Measurements from ENCODE around the gene ANK2.

The ANK2 gene

GRCh38 chr4:113278324-113278934 lies 229.0 kb downstream of the ANK2 start:
- H3K36me3 ChIP-seq (ENCODE audit: control insufficient read depth, insufficient read depth, low read length), result peaks cover 15% of the 10 kb centered on the region
- H3K4me1 ChIP-seq (ENCODE audit: control insufficient read depth, insufficient read depth, low read length, poor library complexity, severe bottlenecking), result no peaks in the 10 kb centered on the region
- H3K9me3 ChIP-seq (ENCODE audit: control insufficient read depth, low read length), result no peaks in the 10 kb centered on the region
- no peak overlapping the region for H3K27ac ChIP-seq (ENCODE audit: low read depth, low read length, severe bottlenecking)
- H3K4me3 ChIP-seq (ENCODE audit: extremely low read depth, insufficient read depth, low read length, poor library complexity, severe bottlenecking), result no peak overlapping the region
- WGBS, 2 experiments (ENCODE audit: insufficient coverage in 2 of 2), result 16 to 50% methylated on average over 3 to 4 of the region's 8 CpGs

- no peaks in the 10 kb centered on the region for H3K9me3 ChIP-seq (ENCODE audit: control insufficient read depth, low read length)
- H3K4me3 ChIP-seq (ENCODE audit: extremely low read depth, insufficient read depth, low read length, poor library complexity, severe bottlenecking), result no peak overlapping the region
- peaks cover 3% of the 10 kb centered on the region for H3K4me1 ChIP-seq (ENCODE audit: control insufficient read depth, insufficient read depth, low read length, poor library complexity, severe bottlenecking)
- H3K27ac ChIP-seq (ENCODE audit: low read depth, low read length, severe bottlenecking), result no peak overlapping the region
- WGBS, 2 experiments (ENCODE audit: insufficient coverage in 2 of 2), result 90 to 96% methylated on average over 3 of the region's 4 CpGs
- peaks cover 10% of the 10 kb centered on the region for H3K36me3 ChIP-seq (ENCODE audit: control insufficient read depth, insufficient read depth, low read length)
Measured at GRCh38 chr4:113285501-113285900, 236.0 kb downstream of the ANK2 start.

- Histone ChIP-seq H3K9me3 (ENCODE audit: control insufficient read depth, low read length) (no peaks in the 10 kb centered on the region), H3K4me3 (ENCODE audit: extremely low read depth, insufficient read depth, low read length, poor library complexity, severe bottlenecking) (no peak overlapping the region), H3K4me1 (ENCODE audit: control insufficient read depth, insufficient read depth, low read length, poor library complexity, severe bottlenecking) (peaks cover 3% of the 10 kb centered on the region), H3K27ac (ENCODE audit: low read depth, low read length, severe bottlenecking) (no peak overlapping the region), H3K36me3 (ENCODE audit: control insufficient read depth, insufficient read depth, low read length) (peaks cover 6% of the 10 kb centered on the region)
- WGBS, 2 experiments (ENCODE audit: insufficient coverage in 2 of 2), result 100% methylated on average over 1 of the region's 2 CpGs
Measured at GRCh38 chr4:113288257-113288656, 238.8 kb downstream of the ANK2 start.

- H3K9me3 ChIP-seq (ENCODE audit: control insufficient read depth, low read length), result no peaks in the 10 kb centered on the region
- WGBS, 2 experiments (ENCODE audit: insufficient coverage in 2 of 2), result 91 to 100% methylated on average over 2 of the region's 4 CpGs
- peaks cover 9% of the 10 kb centered on the region for H3K36me3 ChIP-seq (ENCODE audit: control insufficient read depth, insufficient read depth, low read length)
- peaks cover 3% of the 10 kb centered on the region for H3K4me1 ChIP-seq (ENCODE audit: control insufficient read depth, insufficient read depth, low read length, poor library complexity, severe bottlenecking)
- no peak overlapping the region for H3K4me3 ChIP-seq (ENCODE audit: extremely low read depth, insufficient read depth, low read length, poor library complexity, severe bottlenecking)
- H3K27ac ChIP-seq (ENCODE audit: low read depth, low read length, severe bottlenecking), result no peak overlapping the region
Measured at GRCh38 chr4:113288696-113289095, 239.2 kb downstream of the ANK2 start.

GRCh38 chr4:113289766-113290165 lies 240.3 kb downstream of the ANK2 start:
- no peaks in the 10 kb centered on the region for H3K9me3 ChIP-seq (ENCODE audit: control insufficient read depth, low read length)
- no peak overlapping the region for H3K27ac ChIP-seq (ENCODE audit: low read depth, low read length, severe bottlenecking)
- no peak overlapping the region for H3K4me3 ChIP-seq (ENCODE audit: extremely low read depth, insufficient read depth, low read length, poor library complexity, severe bottlenecking)
- H3K4me1 ChIP-seq (ENCODE audit: control insufficient read depth, insufficient read depth, low read length, poor library complexity, severe bottlenecking), result peaks cover 3% of the 10 kb centered on the region
- H3K36me3 ChIP-seq (ENCODE audit: control insufficient read depth, insufficient read depth, low read length), result peaks cover 9% of the 10 kb centered on the region

- Histone ChIP-seq H3K9me3 (ENCODE audit: control insufficient read depth, low read length) (no peaks in the 10 kb centered on the region), H3K27ac (ENCODE audit: low read depth, low read length, severe bottlenecking) (no peak overlapping the region), H3K36me3 (ENCODE audit: control insufficient read depth, insufficient read depth, low read length) (peaks cover 11% of the 10 kb centered on the region), H3K4me3 (ENCODE audit: extremely low read depth, insufficient read depth, low read length, poor library complexity, severe bottlenecking) (no peak overlapping the region), H3K4me1 (ENCODE audit: control insufficient read depth, insufficient read depth, low read length, poor library complexity, severe bottlenecking) (peaks cover 1% of the 10 kb centered on the region)
- 100% methylated on average over 1 of the region's 2 CpGs; no CpG with 5 or more reads in 1 of the 2 experiments for WGBS, 2 experiments (ENCODE audit: insufficient coverage in 2 of 2)
Measured at GRCh38 chr4:113290666-113291065, 241.2 kb downstream of the ANK2 start.

- no peaks in the 10 kb centered on the region for H3K9me3 ChIP-seq (ENCODE audit: control insufficient read depth, low read length)
- H3K27ac ChIP-seq (ENCODE audit: low read depth, low read length, severe bottlenecking), result peak overlapping the region; percentile 42
- H3K4me3 ChIP-seq (ENCODE audit: extremely low read depth, insufficient read depth, low read length, poor library complexity, severe bottlenecking), result no peak overlapping the region
- no peaks in the 10 kb centered on the region for H3K4me1 ChIP-seq (ENCODE audit: control insufficient read depth, insufficient read depth, low read length, poor library complexity, severe bottlenecking)
- H3K36me3 ChIP-seq (ENCODE audit: control insufficient read depth, insufficient read depth, low read length), result peaks cover 9% of the 10 kb centered on the region
- 35 to 36% methylated on average over 16 to 17 of the region's 21 CpGs for WGBS, 2 experiments (ENCODE audit: insufficient coverage in 2 of 2)
Measured at GRCh38 chr4:113292371-113293042, 243.1 kb downstream of the ANK2 start.

GRCh38 chr4:113293043-113293560 lies 243.6 kb downstream of the ANK2 start:
- Histone ChIP-seq H3K9me3 (ENCODE audit: control insufficient read depth, low read length) (no peaks in the 10 kb centered on the region), H3K36me3 (ENCODE audit: control insufficient read depth, insufficient read depth, low read length) (peaks cover 9% of the 10 kb centered on the region), H3K27ac (ENCODE audit: low read depth, low read length, severe bottlenecking) (no peak overlapping the region), H3K4me3 (ENCODE audit: extremely low read depth, insufficient read depth, low read length, poor library complexity, severe bottlenecking) (no peak overlapping the region), H3K4me1 (ENCODE audit: control insufficient read depth, insufficient read depth, low read length, poor library complexity, severe bottlenecking) (no peaks in the 10 kb centered on the region)
- WGBS, 2 experiments (ENCODE audit: insufficient coverage in 2 of 2), result 64 to 70% methylated on average over 5 to 8 of the region's 9 CpGs

- H3K4me1 ChIP-seq (ENCODE audit: control insufficient read depth, insufficient read depth, low read length, poor library complexity, severe bottlenecking), result no peaks in the 10 kb centered on the region
- no peaks in the 10 kb centered on the region for H3K9me3 ChIP-seq (ENCODE audit: control insufficient read depth, low read length)
- 71% methylated on average over 2 of the region's 4 CpGs; no CpG with 5 or more reads in 1 of the 2 experiments for WGBS, 2 experiments (ENCODE audit: insufficient coverage in 2 of 2)
- no peak overlapping the region for H3K4me3 ChIP-seq (ENCODE audit: extremely low read depth, insufficient read depth, low read length, poor library complexity, severe bottlenecking)
- no peak overlapping the region for H3K27ac ChIP-seq (ENCODE audit: low read depth, low read length, severe bottlenecking)
- H3K36me3 ChIP-seq (ENCODE audit: control insufficient read depth, insufficient read depth, low read length), result peaks cover 9% of the 10 kb centered on the region
Measured at GRCh38 chr4:113293674-113294073, 244.2 kb downstream of the ANK2 start.

- no peaks in the 10 kb centered on the region for H3K9me3 ChIP-seq (ENCODE audit: control insufficient read depth, low read length)
- no peak overlapping the region for H3K4me3 ChIP-seq (ENCODE audit: extremely low read depth, insufficient read depth, low read length, poor library complexity, severe bottlenecking)
- WGBS, 2 experiments (ENCODE audit: insufficient coverage in 2 of 2), result 80 to 86% methylated on average over 1 of the region's 1 CpG
- H3K36me3 ChIP-seq (ENCODE audit: control insufficient read depth, insufficient read depth, low read length), result peaks cover 9% of the 10 kb centered on the region
- H3K4me1 ChIP-seq (ENCODE audit: control insufficient read depth, insufficient read depth, low read length, poor library complexity, severe bottlenecking), result no peaks in the 10 kb centered on the region
- no peak overlapping the region for H3K27ac ChIP-seq (ENCODE audit: low read depth, low read length, severe bottlenecking)
Measured at GRCh38 chr4:113294908-113295307, 245.5 kb downstream of the ANK2 start.

- H3K27ac ChIP-seq (ENCODE audit: low read depth, low read length, severe bottlenecking), result peak overlapping the region; percentile 77
Measured at GRCh38 chr4:113300471-113300928, 251.0 kb downstream of the ANK2 start.

More at GRCh38 chr4:113300471-113300928, 251.0 kb downstream of the ANK2 start:
- Histone ChIP-seq H3K9me3 (ENCODE audit: control insufficient read depth, low read length) (no peaks in the 10 kb centered on the region), H3K36me3 (ENCODE audit: control insufficient read depth, insufficient read depth, low read length) (no peaks in the 10 kb centered on the region), H3K4me1 (ENCODE audit: control insufficient read depth, insufficient read depth, low read length, poor library complexity, severe bottlenecking) (no peaks in the 10 kb centered on the region), H3K4me3 (ENCODE audit: extremely low read depth, insufficient read depth, low read length, poor library complexity, severe bottlenecking) (no peak overlapping the region)
- WGBS, 2 experiments (ENCODE audit: insufficient coverage in 2 of 2), result 93 to 97% methylated on average over 3 of the region's 5 CpGs

All from mesodermal cell (in vitro differentiated cells).